ENCODE data around the gene ACRBP.

ACRBP gene

DNA sequence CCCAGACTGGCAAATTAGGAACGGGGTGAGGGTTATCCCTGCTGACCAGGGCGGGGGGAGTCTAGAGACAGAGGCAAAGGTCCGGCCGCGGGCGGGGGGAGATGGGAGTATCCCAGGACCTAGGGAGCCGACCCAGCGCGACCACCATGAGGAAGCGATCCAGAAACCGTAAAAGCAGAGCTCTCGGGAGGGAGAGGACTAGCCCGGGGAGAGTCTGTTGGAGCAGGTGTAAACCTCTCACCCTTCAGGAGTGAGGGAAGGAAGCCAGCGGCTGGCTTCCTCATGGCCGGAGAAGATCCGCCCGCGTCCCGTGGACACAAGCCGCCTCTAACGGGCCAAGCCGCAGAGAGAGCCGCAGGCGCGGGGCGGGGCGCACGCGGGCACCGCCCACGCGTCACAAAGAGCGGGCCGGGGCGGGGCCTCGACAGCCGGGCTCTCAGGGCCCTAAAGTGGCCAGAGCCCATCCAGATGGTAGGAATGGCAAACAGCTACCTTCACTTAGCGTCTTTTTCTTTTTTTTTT is at the start of gene ACRBP:
Gene ACRBP (minus strand): TSS at position 350 of the 522 bp plus-strand sequence. CDS start 66 bp downstream, at position 284.
- DNase-seq = no peak

DNA sequence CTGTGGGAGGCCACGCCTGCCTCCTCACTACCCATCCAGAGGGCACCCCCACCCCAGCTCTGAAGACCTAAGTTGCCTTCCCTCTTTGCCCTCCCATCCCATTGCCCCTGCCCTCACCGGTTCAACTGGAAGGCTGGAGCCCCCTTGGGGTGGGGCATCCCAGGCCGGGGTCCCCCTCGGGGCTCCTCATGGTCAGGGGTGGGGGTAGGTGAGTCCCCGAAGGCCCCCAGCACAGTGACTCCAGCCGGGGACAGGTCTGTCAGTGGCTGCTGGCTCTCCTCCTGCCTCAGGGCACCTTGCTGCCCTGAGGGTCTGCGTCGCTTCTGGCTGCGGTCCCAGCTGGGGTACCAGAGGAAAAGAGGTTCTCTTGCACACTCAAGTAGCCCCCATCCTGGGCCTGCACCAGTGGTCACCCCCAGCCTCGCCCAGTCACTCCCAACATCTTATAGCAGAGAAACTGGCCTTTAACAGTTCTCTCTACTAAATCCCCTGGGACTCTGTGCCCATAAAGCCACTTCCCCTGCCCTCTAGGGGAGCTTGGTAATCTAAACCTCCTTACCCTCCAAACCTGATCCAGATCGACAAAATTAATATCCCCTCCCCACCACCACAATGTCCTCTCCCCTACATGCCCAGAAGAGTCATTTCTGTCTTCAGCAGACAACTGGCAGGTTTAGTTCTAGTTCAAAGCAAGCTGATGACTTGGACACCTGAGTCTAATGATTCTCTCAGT is 48.2 kb upstream of the ACRBP start:
- no peak for DNase-seq

DNA sequence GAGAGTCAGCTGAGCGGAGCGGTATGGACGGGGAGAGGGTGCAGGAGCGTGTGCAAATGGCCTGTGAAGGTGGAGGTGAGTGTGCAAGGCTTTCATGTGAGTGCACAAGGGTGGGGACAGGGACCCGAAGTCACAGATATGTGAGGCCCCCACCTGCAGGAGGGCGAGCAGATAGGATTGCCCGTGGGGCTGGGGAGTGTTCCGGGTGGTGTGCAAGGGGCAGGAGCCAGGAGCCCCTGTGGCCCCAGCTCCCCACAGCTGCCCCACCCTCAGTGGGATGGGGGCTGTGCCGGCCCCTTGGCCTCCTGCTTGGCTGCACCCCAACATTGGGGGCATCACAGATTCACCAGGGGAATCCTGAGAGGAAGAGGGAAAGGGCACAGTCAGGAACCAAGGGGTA is 47.5 kb upstream of the ACRBP start:
- DNase-seq = no peak

DNA sequence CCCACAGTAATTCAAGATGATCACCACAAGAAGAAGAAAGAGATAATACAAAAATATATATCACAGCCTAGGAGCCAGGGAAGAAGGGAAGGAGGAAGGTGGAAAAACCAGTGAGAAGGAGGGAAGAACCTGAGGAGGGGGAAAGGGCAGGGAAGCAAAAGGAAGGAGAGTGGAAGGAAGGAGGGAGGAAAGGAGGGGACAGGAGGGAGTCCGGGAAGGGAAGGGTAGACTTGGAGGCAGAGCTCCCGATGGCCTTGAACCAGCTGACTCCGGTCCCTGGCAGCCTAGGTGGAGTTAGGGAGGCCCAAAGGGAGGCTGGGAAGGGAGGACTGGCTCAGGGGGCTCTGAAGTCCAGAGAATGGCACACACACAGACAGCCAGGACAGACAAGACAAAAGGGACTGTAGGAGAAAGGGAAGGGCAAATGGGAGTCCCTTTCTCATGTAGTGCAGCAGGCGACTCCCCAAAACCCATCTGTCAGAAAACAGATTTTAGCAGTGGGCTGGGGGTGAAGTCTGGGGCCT is 46.7 kb upstream of the ACRBP start:
- no peak for DNase-seq

DNA sequence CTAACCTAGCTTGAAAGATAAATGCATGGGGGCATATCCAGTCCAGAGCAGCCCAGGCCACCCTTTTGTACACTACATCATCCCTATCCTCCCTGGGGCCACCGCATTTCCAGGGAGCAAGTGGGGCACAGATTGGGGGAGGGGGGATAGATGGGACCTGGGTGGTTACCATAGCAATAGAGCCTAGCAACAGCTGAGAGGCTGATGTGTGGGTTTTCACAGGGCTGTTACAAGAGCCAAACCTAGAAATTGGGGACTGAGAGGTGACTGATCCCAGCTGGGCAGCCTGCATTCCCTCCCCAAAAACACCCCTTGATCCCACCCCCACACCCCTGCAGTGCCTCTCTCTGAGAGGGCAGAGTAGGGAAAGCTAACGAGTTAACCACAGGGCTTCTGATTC is 45.7 kb upstream of the ACRBP start:
- DNase-seq = no peak

DNA sequence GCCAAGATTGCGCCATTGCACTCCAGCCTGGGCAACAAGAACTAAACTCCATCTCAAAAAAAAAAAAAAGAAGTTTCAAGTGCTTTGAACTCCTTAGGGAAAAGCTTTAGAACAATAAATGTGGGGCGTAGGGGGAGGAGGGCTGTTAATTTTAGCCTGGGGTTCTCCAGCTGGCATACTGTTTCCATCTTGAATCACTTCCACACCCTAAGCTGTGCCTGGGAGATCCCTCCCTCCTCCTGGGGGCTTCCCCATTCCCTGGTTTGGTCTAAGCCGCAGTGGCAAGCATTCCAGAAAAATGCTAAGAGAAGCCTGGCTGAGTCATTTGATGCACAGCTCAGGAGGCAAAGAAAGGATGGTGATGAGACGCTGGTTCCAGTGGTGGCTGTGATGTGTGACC is 44.2 kb upstream of the ACRBP start:
- no peak for DNase-seq

DNA sequence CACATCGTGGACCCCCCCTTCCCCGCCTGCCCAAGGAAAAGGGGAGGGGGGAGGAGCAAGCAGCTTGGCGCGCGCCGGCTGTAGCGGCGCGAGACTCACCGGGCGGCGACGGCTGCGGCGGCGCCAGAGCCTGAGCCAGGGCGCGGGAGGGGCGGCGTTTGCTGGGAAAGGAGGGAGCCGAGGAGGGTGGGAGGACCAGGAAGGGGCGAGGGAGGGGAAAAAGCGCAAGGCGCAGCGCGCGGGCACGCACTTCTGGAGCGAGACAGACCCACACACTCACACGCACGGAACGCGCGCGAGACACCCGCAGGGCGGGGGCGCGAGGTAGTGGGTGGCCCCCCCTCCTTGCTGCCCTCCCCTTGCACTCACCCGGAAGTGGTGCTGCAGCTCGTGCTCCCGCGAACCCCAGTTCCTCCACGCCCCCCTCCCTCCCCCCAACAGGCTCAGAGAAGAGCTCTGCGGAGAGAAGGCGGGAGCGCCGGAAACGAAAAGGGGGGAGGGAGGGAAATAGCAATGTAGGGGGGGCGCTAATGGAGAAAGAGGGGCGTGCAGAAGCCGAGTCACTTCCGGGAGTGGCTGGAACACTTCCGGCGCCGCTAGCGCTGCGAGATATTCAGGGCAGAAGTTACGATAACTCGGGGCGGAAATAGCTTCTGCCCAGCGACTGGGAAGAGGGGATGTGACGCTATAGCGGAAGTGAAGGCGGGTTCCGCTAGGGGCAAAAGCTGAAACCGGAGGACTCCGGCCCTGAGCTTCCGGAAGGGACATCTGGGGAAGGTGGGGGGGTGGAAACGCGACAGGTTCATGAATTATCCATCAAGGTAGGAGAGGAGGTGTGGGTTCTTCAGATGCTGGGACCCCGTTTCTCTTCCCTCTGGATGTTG is 42.0 kb upstream of the ACRBP start, which contains the start of gene ZNF384:
Gene ZNF384 (minus strand): TSS at position 377 of the 884 bp plus-strand sequence. CDS start 9,855 bp downstream, outside the sequence.
- peak; percentile 85 for DNase-seq

DNA sequence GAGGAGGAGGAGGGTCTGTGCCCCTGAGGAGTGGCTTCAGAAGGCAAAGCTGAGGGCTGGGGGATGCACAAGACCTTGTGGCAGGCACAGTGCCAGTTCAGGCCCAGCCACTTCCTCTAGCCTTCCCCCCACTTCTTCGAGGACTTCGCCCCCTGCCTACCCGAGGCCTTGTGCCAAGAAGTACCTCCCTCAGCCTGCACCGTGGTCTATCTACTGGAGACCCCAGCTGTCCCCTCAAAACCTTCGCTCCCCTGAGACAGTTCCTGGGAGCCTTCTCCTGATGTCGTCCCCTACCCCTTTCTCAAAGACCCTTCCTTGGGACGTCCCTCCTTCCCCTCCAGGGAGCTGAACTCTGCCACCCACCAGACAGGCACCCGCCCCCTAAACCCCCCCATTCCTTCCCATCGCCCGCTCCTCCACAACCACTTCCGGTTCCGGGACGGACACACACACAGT is 41.3 kb upstream of the ACRBP start:
- no peak for DNase-seq

DNA sequence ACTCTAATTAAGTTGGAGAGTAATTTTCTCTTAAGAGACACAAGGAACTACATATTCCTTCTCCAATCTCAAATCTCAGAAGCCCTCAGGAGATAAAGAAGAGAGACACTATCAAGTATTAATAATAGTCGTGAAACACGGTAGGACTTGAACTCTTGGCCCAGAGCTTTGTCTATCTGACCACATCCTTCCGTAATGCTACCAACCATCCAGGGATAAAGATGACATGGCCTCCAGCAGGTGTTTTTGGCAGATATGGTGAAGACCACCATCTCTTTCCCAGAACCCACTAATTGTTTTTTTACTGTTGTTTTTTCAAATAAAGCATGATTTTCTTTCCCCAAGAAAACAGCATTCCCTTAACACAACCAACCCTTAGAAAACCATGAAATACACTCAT is 38.6 kb upstream of the ACRBP start:
- DNase-seq = no peak

DNA sequence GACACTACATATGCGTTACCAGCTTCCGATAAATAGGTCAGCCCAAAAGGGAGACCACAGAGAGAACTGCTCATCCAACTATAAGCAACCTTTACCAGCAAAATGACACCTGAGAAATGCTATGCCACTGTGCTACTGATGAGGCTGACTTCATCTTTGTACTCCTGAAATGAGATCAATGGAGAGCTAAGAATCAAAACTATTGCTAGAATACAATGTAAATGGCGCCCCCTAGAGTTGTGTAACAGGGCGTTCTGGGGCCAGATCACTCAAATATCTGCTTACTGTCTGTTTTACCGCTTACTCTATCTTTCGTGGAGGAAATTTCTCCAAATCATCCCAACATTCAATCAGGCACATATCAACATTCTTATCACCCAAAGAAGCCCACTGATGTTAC is 37.4 kb upstream of the ACRBP start:
- no peak for DNase-seq

DNA sequence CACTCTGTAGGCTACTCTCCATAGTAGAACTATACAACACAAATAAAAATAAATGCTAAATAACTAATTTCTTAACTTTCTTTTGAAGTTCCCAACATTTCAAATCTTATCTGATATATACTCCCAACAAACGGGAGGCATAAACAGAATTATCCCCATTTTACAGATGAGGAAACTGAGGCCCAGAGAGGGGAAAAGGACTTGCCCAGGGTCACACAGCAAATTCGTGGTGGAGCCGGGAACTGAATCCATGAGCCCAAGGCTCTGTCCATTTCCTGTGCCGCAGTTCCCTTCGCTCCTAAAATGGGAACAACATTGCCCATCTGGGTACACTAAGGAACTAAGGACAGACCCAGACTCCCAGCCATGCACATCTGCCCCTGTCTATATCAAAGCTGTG is 29.7 kb upstream of the ACRBP start:
- DNase-seq = no peak

DNA sequence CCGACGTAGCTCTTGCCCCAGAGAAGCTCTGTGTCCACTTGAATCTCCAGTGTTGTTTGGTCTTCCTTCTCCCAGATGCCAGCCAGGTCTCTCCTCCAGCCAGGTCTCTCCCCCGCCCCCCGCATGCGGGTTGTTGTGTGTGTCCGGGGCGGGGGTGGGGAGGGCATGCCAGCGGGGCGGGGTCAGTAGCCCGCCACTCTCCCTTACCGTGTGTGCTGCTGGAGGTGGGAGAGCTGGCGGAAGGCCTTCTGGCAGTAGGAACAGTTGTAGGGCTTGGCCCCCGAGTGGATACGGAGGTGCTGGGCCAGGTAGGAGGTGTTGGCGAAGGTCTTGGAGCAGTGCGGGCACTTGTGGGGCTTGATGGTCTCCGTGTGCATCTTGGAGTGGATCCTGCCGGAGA is 24.9 kb upstream of the ACRBP start:
- DNase-seq = no peak

DNA sequence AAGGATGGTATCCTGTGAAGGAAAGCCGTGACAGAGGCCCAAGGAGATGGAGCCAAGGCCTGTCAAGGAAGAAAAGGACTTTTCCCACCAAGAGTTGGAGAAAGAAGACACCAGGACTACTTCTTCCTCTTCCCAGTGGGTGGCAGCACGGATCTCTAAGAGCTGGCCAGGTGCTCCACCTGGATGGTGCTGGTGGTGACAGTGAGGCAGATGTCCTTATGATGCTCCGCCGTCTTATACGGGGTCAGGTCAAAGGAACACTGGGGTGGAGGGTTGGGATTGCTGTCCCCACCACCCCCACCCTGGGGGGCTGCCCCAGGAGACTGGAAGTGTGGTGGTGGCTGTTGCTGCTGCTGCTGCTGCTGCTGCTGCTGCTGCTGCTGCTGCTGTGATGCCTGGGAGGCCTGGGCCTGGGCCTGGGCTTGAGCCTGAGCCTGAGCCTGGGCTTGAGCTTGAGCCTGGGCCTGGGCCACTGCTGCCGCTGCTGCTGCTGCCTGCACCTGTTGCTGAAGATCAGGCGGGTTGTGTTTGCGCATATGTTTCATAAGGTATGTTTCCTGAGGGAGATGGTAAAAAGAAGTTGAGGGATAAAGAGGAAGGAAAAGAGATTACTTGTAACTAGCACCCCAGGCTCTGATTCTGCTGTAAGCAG is 20.5 kb upstream of the ACRBP start:
- no peak for DNase-seq

DNA sequence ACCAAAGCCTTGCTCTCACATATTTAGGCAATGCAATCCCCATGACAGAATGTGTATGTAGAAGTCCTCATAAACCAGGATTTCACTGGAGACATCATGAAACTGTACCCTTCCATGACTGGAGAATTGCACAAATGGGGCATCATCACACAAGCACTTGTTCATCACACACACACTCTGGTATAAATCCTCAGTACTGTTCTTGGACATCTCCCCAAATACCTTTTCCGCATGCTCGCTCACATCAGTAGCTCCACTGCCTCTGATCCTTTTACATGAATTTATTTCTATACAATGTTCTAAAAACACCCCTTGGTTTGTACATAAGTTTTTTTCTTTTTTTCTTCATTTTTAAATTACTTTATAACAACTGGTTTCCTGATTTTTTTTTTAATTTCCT is 19.0 kb upstream of the ACRBP start:
- DNase-seq = no peak

DNA sequence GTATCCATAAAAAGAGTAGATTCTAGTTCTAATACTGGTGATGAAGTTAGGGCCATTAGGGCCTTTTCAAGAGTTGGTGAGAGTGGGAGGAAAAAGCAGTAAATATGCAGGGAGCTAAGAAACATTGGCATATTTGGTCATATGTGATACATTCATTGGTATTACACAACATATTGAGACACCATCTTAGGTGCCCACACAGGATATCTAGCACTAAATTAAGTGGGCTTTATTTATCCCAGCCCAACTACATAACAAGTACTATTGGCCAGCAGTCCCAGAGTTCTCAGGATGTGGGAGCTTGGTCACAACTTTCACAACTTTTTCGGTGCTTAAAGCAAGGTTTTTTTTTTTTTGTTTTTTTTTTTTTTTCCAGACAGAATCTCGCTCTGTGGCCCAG is 17.7 kb upstream of the ACRBP start:
- DNase-seq = no peak

DNA sequence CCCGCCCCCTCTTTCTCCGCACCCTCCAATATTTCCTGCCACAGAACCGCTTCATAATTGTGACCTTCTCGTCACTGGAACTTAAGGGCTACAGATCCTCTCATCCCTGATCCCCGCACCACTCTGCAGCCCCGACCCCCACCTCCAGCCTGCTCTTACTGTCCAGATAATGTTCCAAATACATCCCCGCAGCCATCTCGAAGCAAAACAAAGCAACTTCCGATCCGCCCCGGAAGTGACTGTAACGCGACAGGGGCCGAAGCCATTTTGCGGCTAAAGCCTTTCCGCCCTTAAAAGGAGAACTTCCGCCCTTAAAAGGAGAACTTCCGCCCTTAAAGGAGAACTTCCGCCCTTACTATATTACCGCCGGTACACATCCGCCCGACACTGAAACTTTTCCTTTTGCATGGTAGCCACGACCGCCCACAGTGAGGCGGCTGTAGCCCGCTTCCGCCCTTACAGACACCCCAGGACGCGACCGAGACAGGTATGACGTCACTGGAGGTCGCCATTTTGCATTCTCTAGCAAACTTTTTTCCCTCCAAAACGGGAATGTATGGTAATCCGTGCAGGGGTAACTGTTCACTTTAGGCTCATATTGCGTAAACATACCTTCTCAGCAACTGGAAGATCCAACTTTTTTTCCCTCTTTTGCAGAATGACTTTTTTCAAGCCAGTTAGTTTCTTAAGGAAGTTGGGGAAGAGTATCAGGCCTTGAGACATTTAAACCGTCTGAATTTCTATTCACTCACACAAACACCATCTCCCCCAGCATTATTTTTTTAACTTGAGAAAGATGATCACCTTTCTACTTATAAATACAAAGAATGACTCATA is 15.9 kb upstream of the ACRBP start, which contains the start of gene ING4:
Gene ING4 (minus strand): TSS at position 214 of the 837 bp plus-strand sequence. CDS start 18 bp downstream, at position 196.
- no peak for DNase-seq

DNA sequence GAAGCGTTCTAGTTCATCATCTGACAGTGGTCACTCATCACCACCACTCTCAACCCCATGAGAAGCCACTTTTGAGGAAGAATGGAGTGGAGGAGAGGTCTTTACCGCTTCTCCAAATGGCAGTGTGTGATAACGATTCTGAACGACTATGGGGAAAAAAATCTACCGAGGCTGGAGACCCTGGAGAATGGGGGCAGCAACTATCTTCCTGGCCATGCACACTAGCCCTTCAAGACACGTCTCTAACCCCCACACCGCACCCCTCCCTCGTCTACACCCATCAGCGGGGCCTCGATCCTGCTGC is 15.3 kb upstream of the ACRBP start:
- DNase-seq = no peak

DNA sequence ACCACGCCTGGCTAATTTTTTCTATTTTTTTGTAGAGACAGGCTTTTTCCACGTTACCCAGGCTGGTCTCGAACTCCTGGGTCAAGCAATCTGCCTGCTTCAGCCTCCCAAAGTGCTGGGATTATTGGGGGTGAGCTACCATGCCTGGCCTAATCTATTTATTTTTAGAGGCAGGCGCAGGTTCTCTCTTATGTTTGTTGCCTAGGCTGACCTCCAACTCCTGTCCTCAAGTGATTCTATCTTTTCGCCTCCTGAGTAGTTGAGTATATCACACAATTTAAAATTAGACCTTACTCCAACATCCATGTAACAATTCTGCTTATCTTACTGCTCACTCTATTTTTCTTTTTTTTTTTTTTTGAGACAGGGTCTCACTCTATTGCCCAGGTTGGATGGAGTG is 6.8 kb upstream of the ACRBP start:
- no peak for DNase-seq

DNA sequence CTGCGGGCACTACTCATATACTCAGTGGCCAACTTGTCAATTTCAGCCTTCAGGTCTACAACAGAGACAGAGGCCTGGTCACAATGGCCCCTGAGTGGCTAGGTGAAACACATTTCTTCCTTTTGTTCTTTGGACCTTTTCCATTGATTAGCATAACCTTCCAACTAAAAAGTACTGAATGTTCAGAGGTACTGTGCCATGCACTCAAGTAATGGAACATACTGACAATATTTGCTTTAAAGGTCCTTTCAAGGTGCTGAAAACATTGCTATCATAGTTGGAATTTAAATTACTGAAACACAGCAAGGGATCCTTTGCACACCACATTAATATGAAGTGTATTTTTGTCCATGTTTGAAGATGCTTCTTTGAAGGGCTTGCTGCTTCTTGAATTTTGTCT is 6.1 kb upstream of the ACRBP start:
- DNase-seq = no peak

DNA sequence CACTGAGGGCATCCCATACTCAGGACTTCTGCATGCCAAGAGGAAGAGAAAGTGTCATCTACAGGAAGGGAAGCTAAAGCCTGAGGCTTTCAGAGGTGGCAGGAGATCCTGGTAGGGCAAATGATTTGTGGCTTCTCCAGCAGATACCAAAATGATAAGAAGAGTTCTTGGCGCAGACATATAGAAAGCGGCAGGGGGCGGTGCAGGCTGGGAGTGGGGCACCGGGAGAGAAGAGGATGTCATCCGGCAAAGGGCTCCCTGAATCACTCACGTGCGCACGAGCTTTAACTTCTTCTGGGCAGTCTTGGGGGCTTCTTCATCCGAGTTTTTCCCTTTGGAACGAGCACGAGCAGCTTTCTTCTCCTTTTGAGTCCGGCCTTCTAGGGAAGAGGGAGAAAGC is 5.2 kb upstream of the ACRBP start:
- no peak for DNase-seq

DNA sequence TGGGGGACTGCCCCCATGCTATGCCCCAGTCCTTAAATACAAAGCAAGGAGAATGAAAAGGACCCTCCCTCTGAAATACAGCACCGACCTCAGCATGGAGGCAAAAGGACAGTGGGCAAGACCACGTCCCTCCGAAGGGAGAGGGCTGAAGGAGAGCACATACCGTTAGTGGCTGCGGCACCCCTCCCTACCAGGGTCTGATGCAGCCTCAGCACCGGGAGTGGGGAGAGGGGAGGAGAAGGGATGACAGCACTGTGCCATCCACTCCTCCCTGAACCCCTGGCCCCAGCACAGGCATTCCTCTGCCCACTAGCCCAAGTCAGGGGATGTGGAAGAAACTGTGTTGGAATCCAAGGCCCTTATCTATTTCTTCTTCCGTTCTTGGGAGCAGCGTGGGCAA is 3.6 kb upstream of the ACRBP start:
- no peak for DNase-seq

Measured in cortex of kidney (tissue), 1 donor.